HG03135 (cell line): ENCODE results near the gene MTUS2.

ENCODE experiments used
- ATAC-seq: cut with Tn5 transposase; IDR thresholded peaks from one replicate; pipeline ENCODE4 v1.9.1; 2021; ENCODE audit warnings: mild to moderate bottlenecking, moderate library complexity; ENCODE audit not compliant: unreplicated experiment

MTUS2 gene

GRCh38 chr13:29436721-29437280 is 616.7 kb downstream of the MTUS2 start:
- no peak for ATAC-seq

GRCh38 chr13:29438769-29439168 is 618.6 kb downstream of the MTUS2 start:
- ATAC-seq = no peak

GRCh38 chr13:29439601-29440388 is 619.7 kb downstream of the MTUS2 start:
- ATAC-seq = no peak

- ATAC-seq = no peak
These were observed 621.2 kb downstream of the MTUS2 start for GRCh38 chr13:29441306-29441705.

- no peak for ATAC-seq
These were observed 625.9 kb downstream of the MTUS2 start for GRCh38 chr13:29446016-29446415.

- ATAC-seq = no peak
These were observed 628.0 kb downstream of the MTUS2 start for GRCh38 chr13:29448174-29448573.

- no peak for ATAC-seq
These were observed 629.6 kb downstream of the MTUS2 start for GRCh38 chr13:29449726-29450125.

GRCh38 chr13:29451976-29452375 is 631.8 kb downstream of the MTUS2 start:
- ATAC-seq = no peak

GRCh38 chr13:29452773-29453616 is 632.9 kb downstream of the MTUS2 start:
- no peak for ATAC-seq

GRCh38 chr13:29453617-29454011 is 633.5 kb downstream of the MTUS2 start:
- ATAC-seq = no peak

- peak; percentile 63 for ATAC-seq
These were observed 634.9 kb downstream of the MTUS2 start for GRCh38 chr13:29454931-29455481.

- no peak for ATAC-seq
These were observed 636.3 kb downstream of the MTUS2 start for GRCh38 chr13:29456419-29456818.

GRCh38 chr13:29457299-29457698 is 637.2 kb downstream of the MTUS2 start:
- no peak for ATAC-seq

- ATAC-seq = no peak
These were observed 638.3 kb downstream of the MTUS2 start for GRCh38 chr13:29458419-29458818.

GRCh38 chr13:29459813-29460355 is 639.7 kb downstream of the MTUS2 start:
- ATAC-seq = no peak

GRCh38 chr13:29464105-29464679 is 644.1 kb downstream of the MTUS2 start:
- no peak for ATAC-seq

GRCh38 chr13:29465741-29466293 is 645.7 kb downstream of the MTUS2 start:
- ATAC-seq = no peak

- no peak for ATAC-seq
These were observed 651.4 kb downstream of the MTUS2 start for GRCh38 chr13:29471551-29471950.

GRCh38 chr13:29472332-29472961 is 652.3 kb downstream of the MTUS2 start:
- ATAC-seq = no peak

- ATAC-seq = no peak
These were observed 653.0 kb downstream of the MTUS2 start for GRCh38 chr13:29473166-29473565.
